Panc1 (cell line): ENCODE results near the gene IFI16.

Source experiments
- CTCF ChIP-seq: fragments of 450-650 bp; IDR thresholded peaks from 2 replicates; pipeline ENCODE4 v1.5.1; 2017; ENCODE audit warnings: mild to moderate bottlenecking
- POLR2AphosphoS5 ChIP-seq: IDR thresholded peaks from 2 replicates; pipeline ENCODE4 v1.6.1; 2012; ENCODE audit warnings: mild to moderate bottlenecking, low read depth, low read length, moderate library complexity
- REST ChIP-seq, 2 experiments: IDR thresholded peaks; 2 replicates each; pipeline ENCODE4 v1.6.1; 2011 to 2012; ENCODE audit warnings: low read depth in 2 of 2, control low read depth in 1 of 2, low read length in 1 of 2, mild to moderate bottlenecking in 1 of 2, moderate library complexity in 1 of 2; ENCODE audit not compliant: insufficient read depth in 1 of 2
- SIN3A ChIP-seq: IDR thresholded peaks from 2 replicates; pipeline ENCODE4 v1.6.1; 2012; ENCODE audit warnings: low read depth, mild to moderate bottlenecking, low read length, moderate library complexity, borderline replicate concordance; ENCODE audit not compliant: insufficient read depth
- TCF7L2 ChIP-seq: IDR thresholded peaks from 2 replicates; pipeline ENCODE4 v1.6.1; 2011; ENCODE audit warnings: mild to moderate bottlenecking, low read depth, low read length, inconsistent platforms

- TF ChIP-seq CTCF (no peak), POLR2AphosphoS5 (no peak), TCF7L2 (no peak), REST (IDR thresholded peaks at IDR 0.05; ENCODE audit: insufficient read depth in 1 of 2, low read depth in 2 of 2, low read length in 1 of 2) (no peak), SIN3A (no peak)
Measured at GRCh38 chr1:159009287-159009686, 420 bp upstream of the IFI16 start.
